NK-92 (cell line): ENCODE measurements around the gene TEAD4.

ENCODE experiments used
- DNase-seq: peaks from one replicate; lab custom pipeline; 2025; ENCODE audit not compliant: unreplicated experiment; lab: John Stamatoyannopoulos, UW

Gene TEAD4

GRCh38 chr12:2999265-2999841 is 40.2 kb downstream of the TEAD4 start:
- no peak for DNase-seq

GRCh38 chr12:3000548-3001275 is 41.5 kb downstream of the TEAD4 start:
- no peak for DNase-seq

- DNase-seq = no peak
Observed at GRCh38 chr12:3002646-3003045, 43.4 kb downstream of the TEAD4 start.

GRCh38 chr12:3003357-3003992 is 44.3 kb downstream of the TEAD4 start:
- DNase-seq = no peak

- no peak for DNase-seq
Observed at GRCh38 chr12:3004655-3005565, 45.7 kb downstream of the TEAD4 start.

- no peak for DNase-seq
Observed at GRCh38 chr12:3005736-3006135, 46.5 kb downstream of the TEAD4 start.

GRCh38 chr12:3009780-3010179 is 50.6 kb downstream of the TEAD4 start:
- DNase-seq = no peak

- no peak for DNase-seq
Observed at GRCh38 chr12:3010214-3010930, 51.2 kb downstream of the TEAD4 start.

- no peak for DNase-seq
Observed at GRCh38 chr12:3012786-3013185, 53.6 kb downstream of the TEAD4 start.

- no peak for DNase-seq
Observed at GRCh38 chr12:3014641-3015040, 55.4 kb downstream of the TEAD4 start.

GRCh38 chr12:3015356-3015755 is 56.2 kb downstream of the TEAD4 start:
- no peak for DNase-seq

- DNase-seq = no peak
Observed at GRCh38 chr12:3016191-3016590, 57.0 kb downstream of the TEAD4 start.

- DNase-seq = no peak
Observed at GRCh38 chr12:3017281-3017680, 58.1 kb downstream of the TEAD4 start.

GRCh38 chr12:3018284-3019004 is 59.2 kb downstream of the TEAD4 start:
- no peak for DNase-seq

GRCh38 chr12:3019005-3019680 is 59.9 kb downstream of the TEAD4 start:
- no peak for DNase-seq

- DNase-seq = no peak
Observed at GRCh38 chr12:3020399-3020798, 61.2 kb downstream of the TEAD4 start.

- no peak for DNase-seq
Observed at GRCh38 chr12:3020850-3021435, 61.7 kb downstream of the TEAD4 start.

- no peak for DNase-seq
Observed at GRCh38 chr12:3022411-3022810, 63.2 kb downstream of the TEAD4 start.

- no peak for DNase-seq
Observed at GRCh38 chr12:3022961-3023360, 63.8 kb downstream of the TEAD4 start.
